ENCODE data around the gene RNF13. TPM values are rescaled to one million over a fixed set of nuclear protein-coding genes. Genes with fewer than 3 reads are reported as not detected.
"Not testable (repeated sequence)": the region's sequence is repeated elsewhere in the genome, so short reads cannot be mapped to it uniquely, and the experiment has no call there.

The RNF13 gene
- total RNA-seq, 2 donors from 2014 or later, result 77.3 to 105 TPM

DNA sequence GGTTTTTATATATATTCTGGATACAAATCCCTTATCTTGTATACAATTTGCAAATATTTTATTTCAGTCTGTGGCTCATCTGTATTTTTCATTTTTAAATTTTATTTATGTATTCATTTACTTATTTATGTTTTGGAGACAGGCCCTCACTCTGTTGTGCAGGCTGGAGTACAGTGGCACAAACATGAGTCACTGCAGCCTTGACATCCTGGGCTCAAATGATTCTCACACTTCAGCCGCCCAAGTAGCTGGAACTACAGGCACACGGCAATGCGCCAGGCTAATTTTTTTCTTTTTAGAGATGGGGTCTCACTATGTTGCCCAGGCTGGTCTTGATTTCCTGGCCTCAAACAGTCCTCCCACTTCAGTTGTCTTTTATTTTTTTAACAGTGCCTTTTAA, 107.1 kb downstream of the RNF13 start:
- no peak overlapping the region for H3K4me3 ChIP-seq
- no peaks in the 10 kb centered on the region for H3K36me3 ChIP-seq
- H3K27me3 ChIP-seq (replicated peaks; ENCODE audit: insufficient read depth), result no peaks in the 10 kb centered on the region
- WGBS, result 99% methylated on average over 3 of the region's 3 CpGs
- TF ChIP-seq POLR2AphosphoS5 (IDR thresholded peaks at IDR 0.05), result no peak
- no peak for TF ChIP-seq POLR2A (IDR thresholded peaks at IDR 0.05)
- TF ChIP-seq, protein P1, sequence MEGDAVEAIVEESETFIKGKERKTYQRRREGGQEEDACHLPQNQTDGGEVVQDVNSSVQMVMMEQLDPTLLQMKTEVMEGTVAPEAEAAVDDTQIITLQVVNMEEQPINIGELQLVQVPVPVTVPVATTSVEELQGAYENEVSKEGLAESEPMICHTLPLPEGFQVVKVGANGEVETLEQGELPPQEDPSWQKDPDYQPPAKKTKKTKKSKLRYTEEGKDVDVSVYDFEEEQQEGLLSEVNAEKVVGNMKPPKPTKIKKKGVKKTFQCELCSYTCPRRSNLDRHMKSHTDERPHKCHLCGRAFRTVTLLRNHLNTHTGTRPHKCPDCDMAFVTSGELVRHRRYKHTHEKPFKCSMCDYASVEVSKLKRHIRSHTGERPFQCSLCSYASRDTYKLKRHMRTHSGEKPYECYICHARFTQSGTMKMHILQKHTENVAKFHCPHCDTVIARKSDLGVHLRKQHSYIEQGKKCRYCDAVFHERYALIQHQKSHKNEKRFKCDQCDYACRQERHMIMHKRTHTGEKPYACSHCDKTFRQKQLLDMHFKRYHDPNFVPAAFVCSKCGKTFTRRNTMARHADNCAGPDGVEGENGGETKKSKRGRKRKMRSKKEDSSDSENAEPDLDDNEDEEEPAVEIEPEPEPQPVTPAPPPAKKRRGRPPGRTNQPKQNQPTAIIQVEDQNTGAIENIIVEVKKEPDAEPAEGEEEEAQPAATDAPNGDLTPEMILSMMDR (IDR thresholded peaks at IDR 0.05), result no peak
- DNase-seq (ENCODE audit: low spot score), result no peak
- no peaks in the 10 kb centered on the region for H3K4me1 ChIP-seq (replicated peaks)
- intact Hi-C loops (cut with DNase I), result no loop called here
- no peak overlapping the region for H3K27ac ChIP-seq
- no peaks in the 10 kb centered on the region for H3K9me3 ChIP-seq

DNA sequence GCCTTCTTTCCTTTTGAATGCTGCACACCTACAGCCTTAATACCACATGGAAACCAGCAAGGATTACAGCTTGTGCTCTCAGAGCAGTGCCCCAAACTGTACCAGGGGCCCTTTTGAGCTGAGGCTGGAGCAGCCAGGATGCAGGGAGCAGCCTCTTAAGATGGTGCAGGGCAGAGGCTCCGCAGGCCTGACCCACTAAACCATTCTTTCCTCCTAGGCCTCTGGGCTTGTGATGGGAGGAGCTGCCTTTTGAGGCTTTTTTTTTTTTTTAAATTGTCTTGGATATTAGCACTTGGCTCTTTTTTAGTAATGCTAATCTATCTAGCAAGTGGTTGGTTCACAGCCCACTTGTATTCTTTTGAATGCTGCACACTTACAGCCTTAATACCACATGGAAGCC, 120.0 kb downstream of the RNF13 start:
- DNase-seq (ENCODE audit: low spot score), result no peak
- H3K36me3 ChIP-seq, result no peaks in the 10 kb centered on the region
- H3K4me1 ChIP-seq (replicated peaks), result no peaks in the 10 kb centered on the region
- H3K4me3 ChIP-seq, result no peak overlapping the region
- 100% methylated on average over 1 of the region's 1 CpG for WGBS
- no peak overlapping the region for H3K27ac ChIP-seq
- TF ChIP-seq POLR2AphosphoS5 (IDR thresholded peaks at IDR 0.05), result no peak
- TF ChIP-seq POLR2A (IDR thresholded peaks at IDR 0.05), result no peak
- H3K9me3 ChIP-seq, result no peaks in the 10 kb centered on the region
- intact Hi-C loops (cut with DNase I), result no loop called here
- H3K27me3 ChIP-seq (replicated peaks; ENCODE audit: insufficient read depth), result no peaks in the 10 kb centered on the region

GRCh38 chr3:149933858-149934257, 120.8 kb downstream of the RNF13 start:
- Histone ChIP-seq H3K4me3 (no peak overlapping the region), H3K27ac (no peak overlapping the region)

DNA sequence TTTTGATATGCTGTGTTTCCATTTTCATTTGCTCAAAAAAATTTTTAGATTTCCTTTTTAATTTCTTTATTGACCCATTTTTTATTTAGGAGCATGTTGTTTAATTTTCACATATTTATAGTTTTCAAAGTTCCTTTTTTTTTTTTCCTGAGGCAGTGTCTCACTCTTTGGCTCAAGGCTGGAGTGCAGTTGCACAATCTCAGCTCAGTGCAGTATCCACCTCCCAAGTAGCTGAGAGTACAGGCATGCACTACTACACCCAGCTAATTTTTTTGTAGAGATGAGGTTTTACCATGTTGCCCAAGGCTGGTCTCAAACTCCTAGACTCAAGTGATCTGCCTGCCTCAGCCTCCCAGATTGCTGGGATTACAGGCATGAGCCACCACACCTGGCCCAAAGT, 121.5 kb downstream of the RNF13 start:
- H3K27ac ChIP-seq, result no peak overlapping the region
- H3K4me3 ChIP-seq, result no peak overlapping the region
- TF ChIP-seq, protein P1 (IDR thresholded peaks at IDR 0.05), result no peak
- TF ChIP-seq POLR2AphosphoS5 (IDR thresholded peaks at IDR 0.05) (no peak), POLR2A (IDR thresholded peaks at IDR 0.05) (no peak)
- intact Hi-C loops (cut with DNase I), result no loop called here
- H3K27me3 ChIP-seq (replicated peaks; ENCODE audit: insufficient read depth), result no peaks in the 10 kb centered on the region
- no peaks in the 10 kb centered on the region for H3K9me3 ChIP-seq
- DNase-seq (ENCODE audit: low spot score), result no peak
- no peaks in the 10 kb centered on the region for H3K36me3 ChIP-seq
- H3K4me1 ChIP-seq (replicated peaks), result no peaks in the 10 kb centered on the region

More at GRCh38 chr3:149933858-149934257, 120.8 kb downstream of the RNF13 start:
- no peaks in the 10 kb centered on the region for H3K4me1 ChIP-seq (replicated peaks)
- no peak for DNase-seq (ENCODE audit: low spot score)
- no peaks in the 10 kb centered on the region for H3K9me3 ChIP-seq
- intact Hi-C loops (cut with DNase I), result no loop called here
- no peaks in the 10 kb centered on the region for H3K36me3 ChIP-seq
- H3K27me3 ChIP-seq (replicated peaks; ENCODE audit: insufficient read depth), result no peaks in the 10 kb centered on the region
- no peak for TF ChIP-seq POLR2A (IDR thresholded peaks at IDR 0.05)
- TF ChIP-seq, protein P1 (IDR thresholded peaks at IDR 0.05), result no peak
- TF ChIP-seq POLR2AphosphoS5 (IDR thresholded peaks at IDR 0.05), result no peak

DNA sequence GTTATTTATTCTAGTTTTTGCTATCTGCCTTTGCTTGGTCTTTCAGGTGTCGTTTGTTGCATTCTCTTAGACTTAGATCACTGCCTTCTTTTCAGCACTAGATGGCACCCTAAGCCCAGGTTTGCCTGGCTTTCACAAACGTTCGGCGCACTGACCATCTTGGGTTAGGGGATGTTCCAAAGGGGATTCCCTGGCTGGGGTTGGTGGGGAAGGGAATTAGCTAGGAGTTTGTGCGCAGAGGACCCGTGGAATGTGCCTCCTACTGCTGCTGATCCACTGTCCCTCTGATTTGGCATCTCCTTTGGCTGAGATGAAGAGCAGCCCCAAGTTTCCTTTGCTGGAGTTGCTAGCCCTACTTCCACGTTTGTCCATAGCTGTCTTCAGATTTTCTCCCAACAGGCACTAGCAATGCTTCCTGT, 123.8 kb downstream of the RNF13 start:
- H3K4me1 ChIP-seq (replicated peaks), result no peaks in the 10 kb centered on the region
- TF ChIP-seq, protein P1 (IDR thresholded peaks at IDR 0.05), result peak in 3 of 4 experiments; percentile 33 to 55 (median 45)
- no peak for TF ChIP-seq POLR2AphosphoS5 (IDR thresholded peaks at IDR 0.05)
- no peak overlapping the region for H3K4me3 ChIP-seq
- no peaks in the 10 kb centered on the region for H3K36me3 ChIP-seq
- DNase-seq (ENCODE audit: low spot score), result no peak
- H3K27me3 ChIP-seq (replicated peaks; ENCODE audit: insufficient read depth), result no peaks in the 10 kb centered on the region
- no peak overlapping the region for H3K27ac ChIP-seq
- intact Hi-C loops (cut with DNase I), result no loop called here
- no peaks in the 10 kb centered on the region for H3K9me3 ChIP-seq
- WGBS, result 52% methylated on average over 7 of the region's 7 CpGs

- WGBS, result 95% methylated on average over 3 of the region's 3 CpGs
- intact Hi-C loops (cut with DNase I); H3K4me3 ChIP-seq; H3K9me3 ChIP-seq; H3K27me3 ChIP-seq (replicated peaks; ENCODE audit: insufficient read depth); H3K4me1 ChIP-seq (replicated peaks); DNase-seq (ENCODE audit: low spot score); H3K27ac ChIP-seq; H3K36me3 ChIP-seq: not testable (repeated sequence)
Observed at GRCh38 chr3:149938392-149939055, 125.5 kb downstream of the RNF13 start.

All from prostate gland (tissue), 2 donors.